Vagina (tissue), 2 donors: Measurements from ENCODE around the gene SLC10A6.

Source experiments
- CTCF ChIP-seq, 3 experiments: fragments of 450-650 bp in 2 of 3; fragments of 200-600 bp in 1 of 3; sonication (generic) in 1 of 3; IDR thresholded peaks; one replicate each; pipeline ENCODE4 v1.5.1; 2017 to 2019; ENCODE audit warnings: antibody characterized with exemption in 3 of 3, mild to moderate bottlenecking in 2 of 3, moderate library complexity in 2 of 3
- POLR2A ChIP-seq, 2 donors: fragments of 450-650 bp; IDR thresholded peaks; one replicate each; pipeline ENCODE4 v1.6.1; 2017; ENCODE audit warnings: antibody characterized with exemption in 2 of 2, mild to moderate bottlenecking in 2 of 2, moderate library complexity in 2 of 2
- POLR2AphosphoS5 ChIP-seq, 2 donors: sonication (generic); formaldehyde crosslinking; IDR thresholded peaks; one replicate each; pipeline ENCODE4 v1.9.0; 2017; ENCODE audit warnings: antibody characterized with exemption in 2 of 2, mild to moderate bottlenecking in 2 of 2, low read depth in 1 of 2; ENCODE audit not compliant: insufficient read depth in 1 of 2

DNA sequence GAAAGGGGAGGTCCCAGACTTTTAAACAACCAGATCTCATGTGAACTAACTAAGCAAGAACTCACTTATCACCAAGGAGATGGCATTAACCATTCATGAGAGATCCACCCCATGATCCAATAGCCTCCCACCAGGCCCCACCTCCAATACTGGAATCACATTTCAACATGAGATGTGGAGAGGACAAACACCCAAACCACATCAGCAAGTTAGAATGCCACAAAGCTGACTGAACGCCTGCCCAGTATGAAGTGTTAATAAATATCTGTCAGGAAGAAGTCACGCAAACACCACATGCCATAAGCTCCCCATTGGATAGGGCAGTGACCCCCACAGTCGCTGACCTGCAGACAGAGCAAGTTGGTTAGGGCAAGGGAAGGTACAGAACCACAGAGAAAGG, 14.3 kb downstream of the SLC10A6 start:
- TF ChIP-seq CTCF (IDR thresholded peaks at IDR 0.05) (no peak), POLR2AphosphoS5 (IDR thresholded peaks at IDR 0.05; ENCODE audit: insufficient read depth in 1 of 2, low read depth in 1 of 2) (no peak), POLR2A (IDR thresholded peaks at IDR 0.05) (no peak)
